HG02885 (cell line): ENCODE data around the gene YIF1A.
A peak's percentile ranks its signal among the peaks of the same experiment; 100 is the strongest.

Experiments
- ATAC-seq: cut with Tn5 transposase; IDR thresholded peaks from one replicate; pipeline ENCODE4 v1.9.1; 2021; ENCODE audit warnings: mild to moderate bottlenecking; ENCODE audit not compliant: unreplicated experiment, poor library complexity

The YIF1A gene

GRCh38 chr11:66275396-66275795, 13.5 kb downstream of the YIF1A start:
- no peak for ATAC-seq

- ATAC-seq, result no peak
These were observed 14.7 kb downstream of the YIF1A start for GRCh38 chr11:66274219-66274618.

- ATAC-seq, result no peak
These were observed 16.3 kb downstream of the YIF1A start for GRCh38 chr11:66272596-66272995.

DNA sequence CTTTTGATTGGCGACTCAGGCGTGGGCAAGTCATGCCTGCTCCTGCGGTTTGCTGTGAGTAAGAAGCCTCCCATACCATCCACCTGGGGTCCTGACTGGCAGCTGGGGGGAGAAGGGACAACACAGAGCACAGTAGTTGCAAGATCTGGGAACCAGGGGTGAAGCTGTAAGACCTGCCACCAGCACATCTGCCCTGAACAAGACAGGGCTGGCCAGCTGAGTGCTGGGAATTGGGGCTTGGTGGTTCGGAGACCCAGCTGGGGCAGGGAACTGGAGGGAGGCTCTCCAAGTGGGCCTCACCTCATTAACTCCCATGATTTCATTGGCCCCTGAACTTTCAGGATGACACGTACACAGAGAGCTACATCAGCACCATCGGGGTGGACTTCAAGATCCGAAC, 17.1 kb downstream of the YIF1A start:
- no peak for ATAC-seq

DNA sequence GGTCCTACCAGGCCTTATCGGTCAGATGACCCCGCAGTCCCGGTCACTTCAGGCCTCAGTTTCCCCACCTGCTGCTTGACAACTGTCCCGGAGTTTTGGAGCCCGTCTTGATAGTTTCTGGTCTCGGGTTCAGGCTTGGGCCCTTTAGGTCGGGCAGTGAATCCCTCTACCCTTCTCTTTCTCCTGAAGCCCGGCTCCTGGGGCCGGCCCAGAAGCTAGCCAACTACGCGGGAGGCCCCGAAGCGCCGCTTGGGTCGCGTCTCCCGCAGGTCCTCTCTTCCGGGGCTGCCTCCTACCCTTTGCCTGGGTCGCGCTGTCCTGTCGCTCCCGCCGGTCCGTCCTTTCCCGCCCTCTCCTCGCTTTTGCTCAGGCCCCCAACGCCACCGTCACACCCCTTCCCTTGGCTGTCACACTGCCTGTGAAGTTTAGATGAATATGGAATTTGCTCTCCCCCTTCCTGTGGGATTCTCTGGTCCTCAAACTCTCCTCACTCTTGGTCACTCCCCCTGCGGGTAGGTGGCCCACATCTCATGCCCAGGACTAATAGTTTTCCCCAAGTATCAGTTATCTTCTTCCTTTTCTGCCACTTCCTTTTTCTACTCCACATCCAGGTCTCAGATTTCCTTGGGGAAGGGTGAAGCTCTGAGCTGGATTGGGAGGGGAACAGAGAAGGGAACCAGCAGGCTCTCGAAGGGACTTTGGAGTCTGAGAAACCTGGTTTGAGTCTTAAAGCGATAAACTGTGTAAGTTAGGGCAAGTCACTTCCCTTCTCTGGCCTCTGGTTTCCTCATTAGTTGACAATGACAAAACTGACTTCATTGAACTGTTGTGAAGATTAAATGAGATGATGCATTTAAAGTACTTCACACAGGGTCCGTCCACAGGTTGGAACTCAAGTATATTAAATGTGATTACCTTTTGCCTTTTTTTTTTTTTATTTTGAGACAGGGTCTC, 19.7 kb downstream of the YIF1A start:
- ATAC-seq, result no peak

GRCh38 chr11:66268244-66268951, 20.5 kb downstream of the YIF1A start, which contains the start of gene RAB1B:
Gene RAB1B (plus strand): TSS chr11:66268639. CDS start chr11:66268680, 41 bp downstream.
- peak; percentile 79 for ATAC-seq

GRCh38 chr11:66267379-66268243, 21.3 kb downstream of the YIF1A start:
- peak; percentile 56 for ATAC-seq

GRCh38 chr11:66267039-66267378, 21.9 kb downstream of the YIF1A start:
- ATAC-seq, result no peak

GRCh38 chr11:66266378-66267038, 22.4 kb downstream of the YIF1A start:
- ATAC-seq, result no peak

GRCh38 chr11:66265531-66266377, 23.2 kb downstream of the YIF1A start:
- ATAC-seq, result no peak

- ATAC-seq, result no peak
These were observed 24.0 kb downstream of the YIF1A start for GRCh38 chr11:66264914-66265313.

DNA sequence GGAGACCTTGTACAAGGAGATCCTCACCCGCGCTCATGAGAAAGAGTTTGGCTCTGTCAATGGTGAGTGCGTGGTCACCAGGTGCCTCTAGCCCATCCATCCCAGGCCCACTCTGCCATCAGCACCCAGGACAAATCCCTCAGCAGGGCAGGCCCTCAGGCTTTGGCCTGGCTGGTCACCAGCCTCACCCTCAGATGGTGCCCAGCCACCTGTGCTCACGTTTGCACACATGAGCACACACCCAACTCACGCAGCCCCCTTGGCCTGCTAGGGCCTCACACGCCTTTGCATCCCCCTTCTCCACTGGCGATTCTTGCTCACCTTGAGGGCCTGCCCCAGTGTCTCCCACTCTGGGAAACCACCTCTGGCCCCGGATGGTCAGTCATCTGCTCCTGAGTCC, 24.6 kb downstream of the YIF1A start:
- ATAC-seq, result no peak

DNA sequence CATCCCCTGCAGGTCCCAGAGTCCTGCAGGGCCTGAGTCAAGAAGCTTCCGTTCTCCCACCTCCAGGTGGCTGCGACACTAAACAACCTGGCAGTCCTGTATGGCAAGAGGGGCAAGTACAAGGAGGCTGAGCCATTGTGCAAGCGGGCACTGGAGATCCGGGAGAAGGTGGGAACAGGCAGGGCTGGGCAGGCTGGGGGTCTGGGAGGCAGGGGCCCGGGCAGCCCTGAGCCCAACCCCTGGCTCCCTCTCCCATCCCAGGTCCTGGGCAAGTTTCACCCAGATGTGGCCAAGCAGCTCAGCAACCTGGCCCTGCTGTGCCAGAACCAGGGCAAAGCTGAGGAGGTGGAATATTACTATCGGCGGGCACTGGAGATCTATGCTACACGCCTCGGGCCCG, 25.2 kb downstream of the YIF1A start:
- ATAC-seq, result no peak

GRCh38 chr11:66263231-66263630, 25.7 kb downstream of the YIF1A start:
- ATAC-seq, result no peak

DNA sequence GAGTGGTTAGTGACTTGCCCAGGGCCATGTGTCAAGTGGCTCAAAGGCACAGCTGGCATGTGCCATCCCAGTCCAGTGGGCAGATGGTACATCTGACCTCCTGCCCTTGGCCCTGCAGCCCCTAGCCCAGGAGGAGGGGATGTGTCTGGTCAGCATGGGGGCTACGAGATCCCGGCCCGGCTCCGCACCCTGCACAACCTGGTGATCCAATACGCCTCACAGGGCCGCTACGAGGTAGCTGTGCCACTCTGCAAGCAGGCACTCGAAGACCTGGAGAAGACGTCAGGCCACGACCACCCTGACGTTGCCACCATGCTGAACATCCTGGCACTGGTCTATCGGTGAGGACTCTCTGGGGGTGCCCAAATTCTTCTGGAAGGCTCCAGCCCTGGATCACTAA, 26.2 kb downstream of the YIF1A start:
- no peak for ATAC-seq

DNA sequence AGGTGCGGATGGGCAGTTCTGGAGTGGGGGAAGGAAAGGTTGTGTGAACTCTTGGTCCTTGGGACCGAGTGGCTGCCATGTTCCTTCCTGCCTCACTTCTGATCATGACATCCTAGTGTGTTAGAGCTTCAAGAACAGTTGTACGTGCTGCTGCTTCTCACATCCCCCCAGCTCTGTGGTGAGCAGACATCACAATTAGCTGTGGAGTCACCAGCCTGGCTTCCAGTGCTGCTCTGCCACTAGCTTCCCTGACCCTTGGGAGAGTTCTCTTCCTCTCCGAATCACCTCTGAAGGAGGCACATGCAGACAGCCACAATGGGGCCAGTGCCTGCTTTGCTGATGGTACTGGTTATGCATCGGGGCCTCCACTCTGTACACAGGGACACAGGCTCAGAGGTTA, 26.8 kb downstream of the YIF1A start:
- ATAC-seq, result no peak

- no peak for ATAC-seq
These were observed 27.4 kb downstream of the YIF1A start for GRCh38 chr11:66261578-66261977.

DNA sequence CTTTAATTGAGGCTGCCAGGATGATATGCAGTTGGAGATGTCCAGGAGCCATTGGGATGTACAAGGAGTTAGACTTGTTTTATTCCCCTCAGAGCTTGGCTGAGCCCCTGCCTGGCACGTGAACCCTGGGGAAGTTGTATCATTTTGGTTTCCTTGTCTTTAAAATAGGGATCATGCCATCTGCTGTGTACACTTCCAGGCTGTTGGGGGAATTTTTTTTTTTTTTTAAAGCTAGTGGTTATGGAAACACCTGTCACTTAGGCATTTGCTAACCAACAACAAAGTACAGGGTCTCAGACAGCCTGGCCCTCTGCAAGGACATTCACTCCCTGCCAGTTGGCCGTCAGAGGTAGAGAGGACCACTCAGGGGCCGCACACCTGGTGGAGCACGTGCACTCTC, 29.0 kb downstream of the YIF1A start:
- ATAC-seq, result no peak

- no peak for ATAC-seq
These were observed 29.7 kb downstream of the YIF1A start for GRCh38 chr11:66259225-66259624.
